GM23338 (cell line): ENCODE measurements around the gene ZNF226. TPM values are rescaled to one million over a fixed set of nuclear protein-coding genes. Genes with fewer than 3 reads are reported as not detected.

Experiments used
- ATAC-seq: fragments of 200-7000 bp; cut with Tn5 transposase; 3 replicates; pipeline ENCODE4 v1.9.1; 2020
- DNase-seq: peaks from one replicate; pipeline ENCODE4 v3.0.0-alpha.2; 2015; ENCODE audit warnings: low spot score
- H2AFZ ChIP-seq: fragments of 200-600 bp; sonication (generic); 2 replicates; pipeline ENCODE4 v1.8.0; 2016; ENCODE audit warnings: antibody characterized with exemption, mild to moderate bottlenecking, moderate library complexity
- H3F3A ChIP-seq: fragments of 200-600 bp; sonication (generic); replicated peaks from 2 replicates; pipeline ENCODE4 v1.8.0; 2017; ENCODE audit warnings: antibody characterized with exemption, mixed run types, low read depth
- H3K27ac ChIP-seq: fragments of 200-600 bp; sonication (generic); 2 replicates; pipeline ENCODE4 v1.6.1; 2016; ENCODE audit warnings: low read depth
- H3K27me3 ChIP-seq: fragments of 200-600 bp; sonication (generic); 2 replicates; pipeline ENCODE4 v1.8.0; 2016; ENCODE audit warnings: mild to moderate bottlenecking, mixed run types, moderate library complexity; ENCODE audit not compliant: insufficient read depth
- H3K36me3 ChIP-seq: fragments of 200-600 bp; sonication (generic); 2 replicates; pipeline ENCODE4 v1.8.0; 2016; ENCODE audit warnings: mild to moderate bottlenecking; ENCODE audit not compliant: insufficient read depth
- H3K4me1 ChIP-seq: fragments of 200-600 bp; sonication (generic); 2 replicates; pipeline ENCODE4 v1.8.0; 2016; ENCODE audit warnings: mild to moderate bottlenecking, moderate library complexity; ENCODE audit not compliant: insufficient read depth
- H3K4me2 ChIP-seq: fragments of 200-600 bp; sonication (generic); 2 replicates; pipeline ENCODE4 v1.7.1; 2017; ENCODE audit warnings: mixed run types
- H3K4me3 ChIP-seq: fragments of 200-600 bp; sonication (generic); 2 replicates; pipeline ENCODE4 v1.6.1; 2016; ENCODE audit warnings: mixed run types
- H3K79me2 ChIP-seq: fragments of 200-600 bp; sonication (generic); replicated peaks from 2 replicates; pipeline ENCODE4 v1.8.0; 2017; ENCODE audit warnings: mild to moderate bottlenecking; ENCODE audit not compliant: insufficient read depth
- H3K9me2 ChIP-seq: fragments of 200-600 bp; sonication (generic); 2 replicates; pipeline ENCODE4 v1.8.0; 2017; ENCODE audit not compliant: insufficient read depth
- H4K20me1 ChIP-seq: fragments of 200-600 bp; sonication (generic); replicated peaks from 2 replicates; pipeline ENCODE4 v1.8.0; 2017; ENCODE audit warnings: mild to moderate bottlenecking; ENCODE audit not compliant: insufficient read depth
- H3K27ac Mint-ChIP-seq: 2 replicates; pipeline ENCODE4 v1.8.0; 2020; ENCODE audit warnings: inconsistent platforms, mild to moderate bottlenecking, moderate library complexity, mixed read lengths
- H3K27me3 Mint-ChIP-seq: 3 replicates; pipeline ENCODE4 v1.8.0; 2022; ENCODE audit warnings: low read depth, mild to moderate bottlenecking, moderate library complexity, mixed read lengths, inconsistent platforms; ENCODE audit not compliant: insufficient read depth, poor library complexity
- H3K36me3 Mint-ChIP-seq: 3 replicates; pipeline ENCODE4 v1.8.0; 2021; ENCODE audit warnings: low read depth, mild to moderate bottlenecking, inconsistent platforms, moderate library complexity, mixed read lengths
- H3K4me1 Mint-ChIP-seq: 3 replicates; pipeline ENCODE4 v1.8.0; 2020; ENCODE audit warnings: mild to moderate bottlenecking, inconsistent platforms, mixed read lengths
- H3K4me3 Mint-ChIP-seq: 3 replicates; pipeline ENCODE4 v1.8.0; 2021; ENCODE audit warnings: moderate library complexity, mild to moderate bottlenecking, inconsistent platforms, mixed read lengths
- H3K9me3 Mint-ChIP-seq: 3 replicates; pipeline ENCODE4 v1.8.0; 2020; ENCODE audit warnings: moderate library complexity, mild to moderate bottlenecking, inconsistent platforms, mixed read lengths
- CREB1 ChIP-seq: fragments of 250-450 bp; sonication (Bioruptor Pico); IDR thresholded peaks from 2 replicates; pipeline ENCODE4 v1.5.0; 2020; ENCODE audit warnings: low read depth, mild to moderate bottlenecking, moderate library complexity
- CTCF ChIP-seq, 2 experiments: fragments of 200-600 bp in 1 of 2; sonication (generic) in 1 of 2; conservative IDR thresholded peaks; 2 replicates each; pipeline versions ENCODE4 v1.5.1 to v1.6.1; 2016 to 2017; ENCODE audit warnings: antibody characterized with exemption in 2 of 2, low read depth in 2 of 2, mild to moderate bottlenecking in 2 of 2, moderate library complexity in 1 of 2
- EZH2 ChIP-seq: fragments of 200-600 bp; sonication (generic); IDR thresholded peaks from one replicate; pipeline ENCODE4 v1.8.0; 2017; ENCODE audit warnings: antibody characterized with exemption, mild to moderate bottlenecking, low read depth; ENCODE audit not compliant: unreplicated experiment
- EZH2phosphoT487 ChIP-seq: fragments of 200-600 bp; sonication (generic); IDR thresholded peaks from one replicate; pipeline ENCODE4 v1.8.1; 2018; ENCODE audit warnings: antibody characterized with exemption; ENCODE audit not compliant: unreplicated experiment
- JUNB ChIP-seq: IDR thresholded peaks from one replicate; pipeline ENCODE4 v1.6.1; 2016; ENCODE audit warnings: antibody characterized with exemption; ENCODE audit not compliant: unreplicated experiment
- POLR2AphosphoS5 ChIP-seq: IDR thresholded peaks from 2 replicates; pipeline ENCODE4 v1.6.1; 2016; ENCODE audit warnings: antibody characterized with exemption, low read depth
- STAT1 ChIP-seq: IDR thresholded peaks from one replicate; pipeline ENCODE4 v1.6.1; 2016; ENCODE audit warnings: antibody characterized with exemption; ENCODE audit not compliant: unreplicated experiment
- ZNF114 ChIP-seq: fragments of 250-450 bp; sonication (Bioruptor Pico); IDR thresholded peaks from 2 replicates; pipeline ENCODE4 v1.5.0; 2020; ENCODE audit warnings: mild to moderate bottlenecking, moderate library complexity
- ZNF331 ChIP-seq: fragments of 250-450 bp; sonication (Bioruptor Pico); IDR thresholded peaks from 2 replicates; pipeline ENCODE4 v1.5.0; 2020; ENCODE audit warnings: low read depth, mild to moderate bottlenecking, moderate library complexity
- ZNF462 ChIP-seq: fragments of 250-450 bp; sonication (Bioruptor Pico); IDR thresholded peaks from 2 replicates; pipeline ENCODE4 v1.5.0; 2020; ENCODE audit warnings: mild to moderate bottlenecking, moderate library complexity
- polyA plus RNA-seq: library from polyadenylated mRNA; unstranded; fragments of >200 nt; fragmentation: Nextera tagmentation; extraction: Ambion mirVana; gene quantifications from 2 replicates; pipeline ENCODE4 v1.2.1, GENCODE V29; 2016
- total RNA-seq: library from RNA; depleted of rRNA; stranded (reverse); fragments of >200 nt; shearing (Covaris generic); gene quantifications from 2 replicates; pipeline ENCODE4 v1.2.3, GENCODE V29; 2014
- TF ChIP-seq, protein P1 (sequence below): IDR thresholded peaks from 2 replicates; pipeline ENCODE4 v1.6.1; 2016; ENCODE audit warnings: antibody characterized with exemption

Gene ZNF226
- total and polyA plus RNA-seq, 2 experiments from 2014 or later, result 10.5 to 11.7 TPM

DNA sequence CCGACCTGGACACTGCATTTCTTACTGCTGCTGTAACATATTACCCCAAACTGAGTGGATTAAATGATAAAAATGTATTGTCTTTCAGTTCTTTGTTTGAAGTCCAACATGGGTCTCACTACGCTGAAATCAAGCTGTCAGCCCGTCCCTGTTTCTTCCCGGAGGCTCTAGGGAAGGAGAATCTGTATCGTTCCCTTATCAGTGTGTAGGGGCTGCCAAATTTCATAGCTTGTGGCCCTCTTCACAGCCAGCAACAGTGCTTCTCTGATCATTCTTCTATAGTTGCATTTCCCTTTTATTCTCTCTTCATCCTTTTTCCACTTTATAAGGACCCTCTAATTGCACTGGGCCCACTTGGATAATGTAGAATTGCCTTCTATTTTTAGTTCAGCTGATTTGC, 13.4 kb upstream of the ZNF226 start:
- no peak for DNase-seq
- Histone ChIP-seq H2AFZ (no peak overlapping the region), H3K79me2 (no peaks in the 10 kb centered on the region), H3F3A (no peaks in the 10 kb centered on the region), H3K9me2 (no peaks in the 10 kb centered on the region), H3K36me3 (peaks cover 34% of the 10 kb centered on the region), H3K27ac (no peak overlapping the region), H4K20me1 (no peaks in the 10 kb centered on the region), H3K4me3 (no peak overlapping the region), H3K4me2 (no peak overlapping the region), H3K27me3 (no peaks in the 10 kb centered on the region), H3K4me1 (no peaks in the 10 kb centered on the region)
- H3K27me3 Mint-ChIP-seq, result peaks cover 2% of the 10 kb centered on the region
- peaks cover 11% of the 10 kb centered on the region for H3K9me3 Mint-ChIP-seq
- no peak overlapping the region for H3K4me3 Mint-ChIP-seq
- TF ChIP-seq POLR2AphosphoS5, result no peak
- TF ChIP-seq STAT1, result no peak
- TF ChIP-seq, protein P1, sequence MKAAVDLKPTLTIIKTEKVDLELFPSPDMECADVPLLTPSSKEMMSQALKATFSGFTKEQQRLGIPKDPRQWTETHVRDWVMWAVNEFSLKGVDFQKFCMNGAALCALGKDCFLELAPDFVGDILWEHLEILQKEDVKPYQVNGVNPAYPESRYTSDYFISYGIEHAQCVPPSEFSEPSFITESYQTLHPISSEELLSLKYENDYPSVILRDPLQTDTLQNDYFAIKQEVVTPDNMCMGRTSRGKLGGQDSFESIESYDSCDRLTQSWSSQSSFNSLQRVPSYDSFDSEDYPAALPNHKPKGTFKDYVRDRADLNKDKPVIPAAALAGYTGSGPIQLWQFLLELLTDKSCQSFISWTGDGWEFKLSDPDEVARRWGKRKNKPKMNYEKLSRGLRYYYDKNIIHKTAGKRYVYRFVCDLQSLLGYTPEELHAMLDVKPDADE, result no peak
- no peak for TF ChIP-seq CREB1 (CRISPR knock-in tag)
- no peak for TF ChIP-seq ZNF114 (CRISPR knock-in tag)
- TF ChIP-seq EZH2phosphoT487, result no peak
- no peak for TF ChIP-seq CTCF (conservative IDR thresholded peaks at IDR 0.05; ENCODE audit: low read depth in 2 of 2)
- no peak for TF ChIP-seq ZNF331 (CRISPR knock-in tag)
- H3K36me3 Mint-ChIP-seq, result peaks cover 55% of the 10 kb centered on the region
- ATAC-seq, result no peak
- no peak overlapping the region for H3K27ac Mint-ChIP-seq
- no peaks in the 10 kb centered on the region for H3K4me1 Mint-ChIP-seq

GRCh38 chr19:44156475-44156874, 8.4 kb upstream of the ZNF226 start:
- H4K20me1 ChIP-seq, result no peaks in the 10 kb centered on the region
- H3K9me3 Mint-ChIP-seq, result peaks cover 34% of the 10 kb centered on the region
- no peak for TF ChIP-seq ZNF114 (CRISPR knock-in tag)
- no peak for TF ChIP-seq EZH2
- no peak for TF ChIP-seq CTCF (conservative IDR thresholded peaks at IDR 0.05; ENCODE audit: low read depth in 2 of 2)
- TF ChIP-seq JUNB, result no peak
- TF ChIP-seq POLR2AphosphoS5, result no peak
- TF ChIP-seq ZNF462, result no peak

More at GRCh38 chr19:44156475-44156874, 8.4 kb upstream of the ZNF226 start:
- peaks cover 42% of the 10 kb centered on the region for H3K36me3 ChIP-seq
- H3K4me1 Mint-ChIP-seq, result no peaks in the 10 kb centered on the region
- H3K4me3 Mint-ChIP-seq, result no peak overlapping the region
- H3K27me3 ChIP-seq, result no peaks in the 10 kb centered on the region
- H3K27ac ChIP-seq, result no peak overlapping the region
- H3K79me2 ChIP-seq, result no peaks in the 10 kb centered on the region
- H3K27ac Mint-ChIP-seq, result no peak overlapping the region
- DNase-seq (no peak), ATAC-seq (no peak)
- H3K27me3 Mint-ChIP-seq, result no peaks in the 10 kb centered on the region
- no peak overlapping the region for H3K4me2 ChIP-seq
- H3K4me1 ChIP-seq, result no peaks in the 10 kb centered on the region
- peaks cover 69% of the 10 kb centered on the region for H3K36me3 Mint-ChIP-seq
- H2AFZ ChIP-seq, result no peak overlapping the region
- no peaks in the 10 kb centered on the region for H3F3A ChIP-seq
- H3K4me3 ChIP-seq, result no peak overlapping the region
- no peaks in the 10 kb centered on the region for H3K9me2 ChIP-seq
